Fibroblast of skin of left biceps (primary cell): ENCODE data around the gene DAPP1.

ENCODE experiments used
- DNase-seq, 2 experiments: peaks; one replicate each; pipeline ENCODE4 v3.0.0-alpha.2; 2013; ENCODE audit warnings: low read depth in 2 of 2

DAPP1 gene

GRCh38 chr4:99853999-99854398 is 37.4 kb downstream of the DAPP1 start:
- DNase-seq, result no peak

GRCh38 chr4:99855678-99856077 is 39.1 kb downstream of the DAPP1 start:
- DNase-seq, result no peak

- DNase-seq, result no peak
Observed at GRCh38 chr4:99856166-99856565, 39.5 kb downstream of the DAPP1 start.

GRCh38 chr4:99857307-99857706 is 40.7 kb downstream of the DAPP1 start:
- DNase-seq, result no peak

- no peak for DNase-seq
Observed at GRCh38 chr4:99859618-99860017, 43.0 kb downstream of the DAPP1 start.

- no peak for DNase-seq
Observed at GRCh38 chr4:99860521-99860920, 43.9 kb downstream of the DAPP1 start.

- no peak for DNase-seq
Observed at GRCh38 chr4:99861120-99861905, 44.7 kb downstream of the DAPP1 start.

GRCh38 chr4:99863804-99864203 is 47.2 kb downstream of the DAPP1 start:
- no peak for DNase-seq

- peak; percentile 25 to 34 for DNase-seq
Observed at GRCh38 chr4:99868126-99868596, 51.5 kb downstream of the DAPP1 start.

- no peak for DNase-seq
Observed at GRCh38 chr4:99872570-99872969, 55.9 kb downstream of the DAPP1 start.

GRCh38 chr4:99875071-99875470 is 58.4 kb downstream of the DAPP1 start:
- DNase-seq, result no peak

GRCh38 chr4:99876946-99877345 is 60.3 kb downstream of the DAPP1 start:
- DNase-seq, result no peak

GRCh38 chr4:99878604-99879003 is 62.0 kb downstream of the DAPP1 start:
- DNase-seq, result no peak

GRCh38 chr4:99879458-99879857 is 62.8 kb downstream of the DAPP1 start:
- DNase-seq, result no peak

- DNase-seq, result no peak
Observed at GRCh38 chr4:99885063-99885664, 68.5 kb downstream of the DAPP1 start.

- DNase-seq, result no peak
Observed at GRCh38 chr4:99885687-99886086, 69.1 kb downstream of the DAPP1 start.

GRCh38 chr4:99886146-99886545 is 69.5 kb downstream of the DAPP1 start:
- no peak for DNase-seq

GRCh38 chr4:99887837-99888236 is 71.2 kb downstream of the DAPP1 start:
- DNase-seq, result no peak

GRCh38 chr4:99891351-99891750 is 74.7 kb downstream of the DAPP1 start:
- DNase-seq, result no peak

GRCh38 chr4:99893029-99893428 is 76.4 kb downstream of the DAPP1 start:
- no peak for DNase-seq

- DNase-seq, result no peak
Observed at GRCh38 chr4:99893839-99894160, 77.2 kb downstream of the DAPP1 start.

GRCh38 chr4:99894161-99894997 is 77.8 kb downstream of the DAPP1 start, which contains the start of gene LAMTOR3:
LAMTOR3 (minus strand) TSS chr4:99894427; CDS start chr4:99893963, 464 bp downstream.
- DNase-seq, result peak; percentile 70
